Activated naive CD8-positive, alpha-beta T cell treated with anti-CD3 and anti-CD28 coated beads, Interleukin-2, amount 50 U/mL, for 16 hours (primary cell): ENCODE results near the gene USP12.
A peak's percentile ranks its signal among the peaks of the same experiment; 100 is the strongest.

Experiments
- DNase-seq: peaks from one replicate; pipeline ENCODE4 v3.0.0-alpha.2; 2020; ENCODE audit warnings: low read depth, low spot score

USP12 gene

GRCh38 chr13:27183561-27184147 is 12.0 kb upstream of the USP12 start:
- DNase-seq, result no peak

DNA sequence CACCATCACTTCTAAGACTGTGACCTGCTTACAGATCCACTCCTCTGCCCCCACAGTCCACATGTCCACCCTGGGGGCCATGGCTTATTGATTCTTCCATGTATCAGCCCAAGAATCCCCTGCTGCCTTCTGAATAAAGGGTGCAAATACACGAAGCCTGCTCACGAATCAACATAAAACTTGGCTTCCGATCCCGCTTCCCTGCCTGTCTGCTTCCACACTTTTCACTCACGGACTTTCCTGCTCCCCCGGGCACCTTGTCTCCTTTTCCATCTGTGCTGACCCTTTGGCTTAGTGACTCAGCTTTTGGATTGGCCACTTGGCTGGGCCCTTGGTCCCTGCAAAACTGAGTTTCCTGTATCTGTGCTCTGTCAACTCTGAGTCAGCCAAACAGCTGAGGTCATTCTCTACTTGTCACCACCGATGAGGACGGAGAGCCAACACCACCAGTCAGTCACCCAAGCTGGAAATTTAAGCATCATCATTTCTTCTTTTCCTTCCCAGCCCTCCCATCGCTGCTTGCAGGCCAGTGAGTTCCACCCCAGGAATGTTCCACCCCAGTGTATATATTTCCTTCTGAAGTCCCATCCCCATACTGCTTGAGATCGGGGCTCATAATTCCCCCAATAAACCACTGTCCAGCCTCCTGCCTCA is 11.4 kb upstream of the USP12 start:
- DNase-seq, result no peak

DNA sequence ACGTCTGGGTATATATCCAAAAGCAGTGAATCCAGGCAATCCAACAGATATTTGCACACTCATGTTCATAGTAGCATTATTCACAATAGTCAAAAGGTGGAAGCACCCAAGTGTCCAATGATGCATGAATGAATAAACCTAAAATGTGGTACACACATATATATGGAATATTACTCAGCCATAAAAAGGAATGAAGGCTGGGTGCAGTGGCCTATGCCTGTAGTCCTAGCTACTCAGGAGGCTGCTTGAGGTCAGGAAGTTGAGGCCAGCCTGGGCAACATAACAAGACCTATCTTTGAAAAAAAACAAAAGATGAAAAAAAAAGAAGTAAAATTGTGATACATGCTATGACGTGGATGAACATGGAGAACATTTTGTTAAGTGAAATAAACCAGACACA is 10.4 kb upstream of the USP12 start:
- DNase-seq, result no peak

DNA sequence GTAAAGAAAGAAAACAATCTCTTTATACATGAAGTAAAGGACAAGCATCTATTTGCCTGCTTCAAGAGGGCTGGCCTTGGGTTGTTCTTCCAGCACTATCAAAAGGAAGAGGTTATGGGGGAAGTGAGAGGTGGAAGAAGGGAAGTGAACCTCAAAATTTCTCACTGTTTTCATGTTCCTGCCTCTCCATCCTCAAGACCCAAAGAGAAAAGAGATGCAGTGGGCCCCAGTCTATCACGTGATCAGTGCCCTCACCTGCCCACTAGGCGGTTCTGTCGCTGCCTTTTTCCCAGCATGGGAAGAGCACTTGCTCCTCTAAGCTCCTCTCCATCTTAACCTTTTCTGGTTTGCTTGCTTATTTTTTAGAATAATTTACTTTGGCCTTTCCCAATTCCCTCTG is 6.2 kb upstream of the USP12 start:
- DNase-seq, result no peak

GRCh38 chr13:27176470-27177410 is 5.1 kb upstream of the USP12 start:
- no peak for DNase-seq

DNA sequence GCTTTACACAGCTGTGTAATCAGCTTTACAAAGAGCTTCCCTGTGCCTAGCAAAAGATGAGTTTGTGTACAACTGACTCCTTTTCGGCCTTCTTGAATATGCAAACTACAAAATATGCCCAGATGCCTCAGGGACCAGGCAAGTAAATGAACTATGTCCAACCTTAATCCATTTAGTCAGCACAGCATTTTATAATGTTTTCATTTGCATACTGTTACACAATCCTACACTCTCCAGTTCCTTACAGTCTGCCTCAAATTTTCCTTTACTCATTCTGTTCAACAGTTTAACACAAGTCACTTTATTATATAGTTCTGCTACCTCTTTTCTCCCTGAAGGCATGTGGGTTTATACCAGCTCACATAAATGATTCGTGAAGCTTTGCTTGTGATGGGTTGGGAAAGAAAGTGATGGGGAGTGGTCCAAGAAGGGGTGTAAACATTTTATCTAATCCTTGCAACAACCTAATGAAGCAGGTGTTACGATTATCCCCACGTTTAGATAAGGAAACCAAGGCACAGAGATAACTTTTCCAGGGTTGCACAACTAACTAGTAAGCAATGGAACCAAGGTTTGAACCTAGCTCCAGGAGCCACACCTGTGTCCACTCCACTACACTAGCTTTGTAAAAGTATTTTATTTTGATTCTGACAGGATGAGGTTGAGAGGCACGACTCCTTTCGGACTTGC is 3.3 kb upstream of the USP12 start:
- no peak for DNase-seq

DNA sequence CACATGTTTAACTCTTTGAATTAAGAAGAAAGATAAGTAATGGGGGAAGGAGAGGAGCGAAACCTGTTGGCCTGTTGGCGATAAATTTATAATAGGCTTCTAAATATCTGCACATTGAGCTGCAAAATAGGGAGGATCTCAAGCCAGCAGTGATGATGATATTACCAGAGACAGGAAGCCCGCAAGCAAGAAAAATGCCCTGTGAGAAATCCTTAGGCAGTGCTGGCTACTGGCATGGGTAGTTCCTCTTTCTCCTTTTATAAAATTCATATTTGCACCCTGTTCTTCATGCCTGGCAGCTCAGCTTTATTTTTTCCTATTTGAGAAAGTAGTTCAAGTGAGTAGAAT is 858 bp upstream of the USP12 start:
- no peak for DNase-seq

DNA sequence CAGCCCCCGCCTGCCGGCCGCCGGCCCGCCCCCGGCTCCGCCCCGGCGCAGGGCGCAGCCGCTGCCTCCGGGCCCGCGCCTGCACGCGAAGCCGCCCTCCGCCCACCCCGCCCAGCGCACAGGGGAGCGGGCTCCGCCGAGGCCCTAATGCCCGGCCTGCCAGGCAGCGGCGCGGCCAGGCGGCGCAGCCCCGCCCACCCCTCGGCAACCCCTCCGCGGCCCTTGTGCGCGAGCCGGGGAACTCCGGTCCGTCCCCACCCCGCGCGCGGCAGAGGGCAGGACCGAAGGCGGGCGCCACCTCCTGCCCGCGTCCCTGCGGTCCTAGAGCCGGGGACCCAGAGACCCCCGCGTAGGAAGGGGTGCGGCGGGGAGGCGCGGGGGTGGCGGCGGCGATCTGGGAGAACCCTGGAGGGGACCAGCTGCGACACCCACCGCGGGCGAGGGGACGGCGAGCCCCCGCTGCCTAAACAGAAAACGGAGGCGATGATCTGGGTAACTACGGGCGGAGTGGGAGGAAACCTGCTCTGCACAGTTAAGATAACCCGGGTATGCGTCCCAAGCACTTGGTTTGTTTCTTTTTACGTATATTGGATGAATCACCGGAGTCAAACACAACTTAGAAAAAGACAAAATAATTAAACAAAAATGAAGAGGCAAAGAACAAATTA is 350 bp upstream of the USP12 start:
- DNase-seq, result peak; percentile 71

DNA sequence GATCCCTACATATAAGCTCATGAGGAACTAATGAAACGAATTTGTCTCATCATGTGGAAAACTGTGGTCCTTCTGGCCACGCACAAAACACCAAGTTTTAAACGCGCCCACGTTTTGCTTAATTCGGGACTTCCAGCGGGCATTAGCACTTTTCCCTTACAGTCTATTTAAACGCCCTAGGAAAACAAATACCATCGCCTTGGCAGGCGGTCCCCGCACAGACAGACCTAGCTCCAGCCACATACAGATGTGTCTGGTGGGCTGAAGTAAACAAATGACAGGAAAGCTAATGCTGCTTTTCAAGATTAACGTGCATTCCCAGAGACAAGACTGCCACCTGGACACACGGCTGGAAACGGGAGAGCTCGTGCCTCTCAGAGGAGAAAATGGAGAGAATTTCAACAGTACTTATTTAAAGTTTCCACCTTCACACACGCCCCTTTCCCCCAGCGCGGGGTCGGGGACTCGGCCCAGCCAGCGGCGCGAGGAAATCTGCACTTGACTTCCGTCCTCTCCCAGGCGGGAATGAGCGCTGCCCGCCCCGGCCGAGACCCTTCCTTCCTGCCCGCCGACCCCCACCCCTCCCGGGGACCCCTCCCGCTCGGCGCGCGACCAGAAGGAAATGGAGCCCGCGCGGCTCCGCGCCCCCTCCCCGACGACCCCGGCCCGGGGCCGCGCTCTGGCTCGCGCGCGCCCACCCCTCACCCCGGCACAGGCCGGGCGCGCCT is 931 bp downstream of the USP12 start:
- peak; percentile 11 for DNase-seq

DNA sequence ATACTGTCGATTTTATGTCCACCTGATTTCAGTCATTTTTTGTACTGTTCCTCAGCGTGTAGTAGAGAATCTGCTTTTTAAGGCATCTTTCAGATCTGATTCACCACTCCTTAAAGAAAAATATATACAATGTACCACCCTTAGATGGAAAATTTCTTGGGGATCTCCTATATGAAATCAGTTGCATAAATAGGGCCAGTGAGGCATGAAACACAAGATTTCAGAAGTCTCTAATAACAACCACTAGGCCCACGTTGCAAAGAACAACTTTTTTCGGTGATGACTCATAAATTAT is 1.4 kb downstream of the USP12 start:
- DNase-seq, result no peak

GRCh38 chr13:27168906-27169657 is 2.5 kb downstream of the USP12 start:
- DNase-seq, result no peak

DNA sequence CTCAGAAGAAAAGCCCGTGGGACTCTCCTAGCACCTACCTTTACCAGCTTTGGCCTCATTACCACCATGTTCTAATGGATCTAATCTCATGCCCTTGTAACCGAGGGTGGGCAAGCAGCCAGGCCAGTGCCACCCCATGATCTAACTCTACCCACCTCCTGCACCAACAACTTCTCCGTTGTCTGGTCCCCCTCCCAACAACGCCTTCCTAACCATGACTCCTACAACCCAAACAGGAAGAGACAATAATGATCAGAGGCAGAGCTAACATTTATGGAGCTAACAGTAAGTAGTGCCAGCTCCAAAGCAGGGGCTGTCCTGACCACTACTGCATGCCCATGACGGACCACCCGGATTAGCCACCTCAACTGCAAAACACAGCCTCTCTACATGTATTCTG is 3.5 kb downstream of the USP12 start:
- no peak for DNase-seq

GRCh38 chr13:27166313-27166712 is 5.3 kb downstream of the USP12 start:
- DNase-seq, result no peak

- DNase-seq, result no peak
These were observed 9.6 kb downstream of the USP12 start for GRCh38 chr13:27161980-27162379.

DNA sequence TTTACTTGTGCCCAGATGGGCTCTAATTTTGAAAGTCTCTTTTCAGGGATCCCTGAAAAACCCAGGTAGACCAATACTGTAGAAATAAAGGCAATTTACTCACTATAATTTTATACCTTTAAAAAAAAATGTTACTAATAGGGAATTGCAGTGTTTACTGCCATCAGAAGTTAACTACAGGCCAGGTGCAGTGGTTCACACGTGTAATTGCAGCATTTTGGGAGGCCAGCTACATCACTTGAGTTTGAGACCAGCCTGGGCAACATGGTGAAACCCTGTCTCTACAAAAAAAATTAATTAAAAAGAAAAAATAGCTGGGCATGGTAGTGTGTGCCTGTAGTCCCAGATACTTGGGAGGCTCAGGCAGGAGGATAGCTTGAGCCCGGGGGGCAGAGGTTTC is 10.2 kb downstream of the USP12 start:
- no peak for DNase-seq

DNA sequence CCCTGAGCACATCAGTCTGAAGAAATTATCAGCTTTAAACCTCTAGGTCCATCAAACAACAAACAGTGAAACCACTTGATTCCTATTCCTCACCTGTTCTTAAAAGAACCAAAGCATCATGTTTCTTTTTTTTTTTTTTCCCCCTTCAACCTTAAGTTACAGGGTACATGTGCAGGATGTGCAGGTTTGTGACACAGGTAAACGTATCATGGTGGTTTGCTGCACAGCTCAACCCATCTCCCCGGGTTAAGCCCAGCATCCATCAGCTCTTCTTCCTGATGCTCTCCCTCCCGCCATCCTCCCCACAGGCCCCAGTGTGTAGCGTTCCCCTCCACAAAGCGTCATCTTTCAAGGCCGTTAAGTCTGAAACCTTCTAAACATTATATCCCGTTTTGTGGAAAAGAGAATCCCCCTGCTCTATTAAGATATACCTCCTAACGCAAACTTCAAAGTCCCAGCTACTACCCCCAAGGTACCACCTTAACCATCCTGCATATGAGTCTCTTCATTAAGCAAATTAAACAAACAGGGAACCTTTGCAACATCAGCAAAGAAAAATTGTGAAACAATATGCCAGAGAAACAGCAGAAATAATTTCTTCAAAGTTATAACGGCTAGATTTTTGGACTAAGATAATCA is 10.8 kb downstream of the USP12 start:
- DNase-seq, result no peak

- no peak for DNase-seq
These were observed 11.6 kb downstream of the USP12 start for GRCh38 chr13:27159806-27160563.

GRCh38 chr13:27158335-27158734 is 13.3 kb downstream of the USP12 start:
- no peak for DNase-seq
